Measurements from ENCODE around the gene LIMS1.

GRCh38 chr2:108491848-108492247 is 42.4 kb upstream of the LIMS1 start:
- TF ChIP-seq POLR2A (IDR thresholded peaks at IDR 0.05) = no peak
- no peak for TF ChIP-seq CTCF (IDR thresholded peaks at IDR 0.05)
- TF ChIP-seq POLR2AphosphoS5 (IDR thresholded peaks at IDR 0.05) = no peak

Data from stomach (tissue), 4 donors.